ENCODE data around the gene CBR1.
"Not testable (repeated sequence)": the region's sequence is repeated elsewhere in the genome, so short reads cannot be mapped to it uniquely, and the experiment has no call there.

Gene CBR1

GRCh38 chr21:36052860-36053714 is 16.7 kb upstream of the CBR1 start:
- no peak for DNase-seq (ENCODE audit: low read depth)

- no peak for DNase-seq (ENCODE audit: low read depth)
Measured at GRCh38 chr21:36053715-36054062, 16.1 kb upstream of the CBR1 start.

GRCh38 chr21:36055551-36055950 is 14.3 kb upstream of the CBR1 start:
- no peak for DNase-seq (ENCODE audit: low read depth)

- DNase-seq (ENCODE audit: low read depth), result no peak
Measured at GRCh38 chr21:36059823-36060158, 10.0 kb upstream of the CBR1 start.

GRCh38 chr21:36060159-36060921 is 9.5 kb upstream of the CBR1 start, which contains the start of gene SETD4:
TSS of gene SETD4 (minus strand) at chr21:36060526. CDS start at chr21:36058888, 1,638 bp downstream.
- DNase-seq (ENCODE audit: low read depth), result peak; percentile 72

GRCh38 chr21:36061445-36061844 is 8.4 kb upstream of the CBR1 start:
- no peak for DNase-seq (ENCODE audit: low read depth)

- no peak for DNase-seq (ENCODE audit: low read depth)
Measured at GRCh38 chr21:36063375-36064084, 6.3 kb upstream of the CBR1 start.

- DNase-seq (ENCODE audit: low read depth), result no peak
Measured at GRCh38 chr21:36064085-36064460, 5.8 kb upstream of the CBR1 start.

- no peak for DNase-seq (ENCODE audit: low read depth)
Measured at GRCh38 chr21:36065497-36066036, 4.3 kb upstream of the CBR1 start.

- no peak for DNase-seq (ENCODE audit: low read depth)
Measured at GRCh38 chr21:36068748-36069398, 951 bp upstream of the CBR1 start.

GRCh38 chr21:36070999-36071398 is 1.2 kb downstream of the CBR1 start:
- no peak for DNase-seq (ENCODE audit: low read depth)

- DNase-seq (ENCODE audit: low read depth), result no peak
Measured at GRCh38 chr21:36072453-36073162, 2.8 kb downstream of the CBR1 start.

- DNase-seq (ENCODE audit: low read depth), result no peak
Measured at GRCh38 chr21:36073181-36073580, 3.4 kb downstream of the CBR1 start.

GRCh38 chr21:36073911-36074310 is 4.1 kb downstream of the CBR1 start:
- not testable (repeated sequence) for DNase-seq (ENCODE audit: low read depth)

- DNase-seq (ENCODE audit: low read depth), result no peak
Measured at GRCh38 chr21:36075171-36075570, 5.3 kb downstream of the CBR1 start.

- DNase-seq (ENCODE audit: low read depth), result no peak
Measured at GRCh38 chr21:36075953-36076352, 6.1 kb downstream of the CBR1 start.

GRCh38 chr21:36076878-36077655 is 7.2 kb downstream of the CBR1 start:
- DNase-seq (ENCODE audit: low read depth), result no peak

GRCh38 chr21:36077758-36078157 is 7.9 kb downstream of the CBR1 start:
- DNase-seq (ENCODE audit: low read depth), result no peak

- no peak for DNase-seq (ENCODE audit: low read depth)
Measured at GRCh38 chr21:36079010-36079649, 9.3 kb downstream of the CBR1 start.

- DNase-seq (ENCODE audit: low read depth), result no peak
Measured at GRCh38 chr21:36079671-36080070, 9.8 kb downstream of the CBR1 start.
